ENCODE measurements around the gene MCM9.

Gene MCM9

GRCh38 chr6:118952683-118953082 lies 17.7 kb upstream of the MCM9 start:
- no peak for TF ChIP-seq ZNF274 (IDR thresholded peaks at IDR 0.05; ENCODE audit: low read depth, low read length)
- no peak overlapping the region for H3K4me3 ChIP-seq (ENCODE audit: low read length)

DNA sequence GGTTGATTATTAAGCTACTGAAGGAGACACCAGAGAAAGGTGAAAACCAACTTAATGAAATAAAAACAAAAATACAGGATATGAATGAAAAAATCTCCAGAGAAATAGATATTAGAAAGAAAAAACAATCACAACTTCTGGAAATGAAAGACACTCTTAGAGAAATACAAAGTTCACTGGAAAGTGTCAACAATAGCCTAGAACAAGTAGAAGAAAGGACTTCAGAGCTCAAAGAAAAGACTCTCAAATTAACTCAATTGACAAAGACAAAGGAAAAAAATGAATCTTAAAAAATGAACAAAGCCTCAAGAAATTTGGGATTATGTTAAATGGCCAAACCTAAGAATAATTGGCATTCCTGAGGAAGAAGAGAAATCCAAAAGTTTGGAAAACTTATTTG lies 10.3 kb upstream of the MCM9 start:
- H3K4me3 ChIP-seq (ENCODE audit: low read length), result no peak overlapping the region
- no peak for TF ChIP-seq ZNF274 (IDR thresholded peaks at IDR 0.05; ENCODE audit: low read depth, low read length)

DNA sequence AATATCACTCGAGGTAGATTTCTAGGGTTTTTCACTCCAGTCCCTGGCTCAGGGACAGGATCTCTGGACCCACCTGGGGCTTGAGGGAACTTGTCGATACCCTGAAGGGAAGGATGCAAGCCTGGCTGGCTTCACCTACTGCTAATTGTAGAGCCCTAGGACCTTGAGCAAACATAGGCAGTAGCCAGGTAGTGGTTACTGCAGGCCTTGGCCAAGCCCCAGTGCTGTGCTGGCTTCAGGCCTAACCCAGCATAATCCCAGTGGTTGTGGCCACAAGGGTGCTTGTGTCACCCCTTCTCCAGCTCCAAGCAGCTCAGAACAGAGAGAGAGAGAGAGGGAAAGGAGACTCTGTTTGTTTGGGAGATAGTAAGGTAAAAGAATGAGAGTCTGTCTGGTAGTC lies 5.8 kb upstream of the MCM9 start:
- TF ChIP-seq ZNF274 (IDR thresholded peaks at IDR 0.05; ENCODE audit: low read depth, low read length), result no peak
- H3K4me3 ChIP-seq (ENCODE audit: low read length), result no peak overlapping the region

DNA sequence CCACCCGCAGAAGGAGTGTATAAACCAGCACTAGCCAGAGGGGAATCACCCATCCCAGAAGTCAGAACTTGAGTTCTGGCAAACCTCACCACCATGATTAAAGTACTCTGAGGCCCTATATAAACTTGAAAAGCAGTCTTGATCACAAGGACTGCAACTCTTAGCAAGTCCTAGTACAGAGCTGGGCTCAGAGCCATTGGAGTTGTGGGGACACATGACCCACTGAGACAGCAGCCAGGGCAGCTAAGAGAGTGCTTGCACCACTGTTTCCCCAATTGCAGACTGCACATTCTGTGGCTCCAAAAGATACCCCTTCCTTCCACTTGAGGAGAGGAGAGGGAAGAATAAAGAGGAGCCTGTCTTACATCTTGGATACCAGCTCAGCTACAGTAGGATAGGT lies 4.7 kb upstream of the MCM9 start:
- H3K4me3 ChIP-seq (ENCODE audit: low read length), result no peak overlapping the region
- no peak for TF ChIP-seq ZNF274 (IDR thresholded peaks at IDR 0.05; ENCODE audit: low read depth, low read length)

DNA sequence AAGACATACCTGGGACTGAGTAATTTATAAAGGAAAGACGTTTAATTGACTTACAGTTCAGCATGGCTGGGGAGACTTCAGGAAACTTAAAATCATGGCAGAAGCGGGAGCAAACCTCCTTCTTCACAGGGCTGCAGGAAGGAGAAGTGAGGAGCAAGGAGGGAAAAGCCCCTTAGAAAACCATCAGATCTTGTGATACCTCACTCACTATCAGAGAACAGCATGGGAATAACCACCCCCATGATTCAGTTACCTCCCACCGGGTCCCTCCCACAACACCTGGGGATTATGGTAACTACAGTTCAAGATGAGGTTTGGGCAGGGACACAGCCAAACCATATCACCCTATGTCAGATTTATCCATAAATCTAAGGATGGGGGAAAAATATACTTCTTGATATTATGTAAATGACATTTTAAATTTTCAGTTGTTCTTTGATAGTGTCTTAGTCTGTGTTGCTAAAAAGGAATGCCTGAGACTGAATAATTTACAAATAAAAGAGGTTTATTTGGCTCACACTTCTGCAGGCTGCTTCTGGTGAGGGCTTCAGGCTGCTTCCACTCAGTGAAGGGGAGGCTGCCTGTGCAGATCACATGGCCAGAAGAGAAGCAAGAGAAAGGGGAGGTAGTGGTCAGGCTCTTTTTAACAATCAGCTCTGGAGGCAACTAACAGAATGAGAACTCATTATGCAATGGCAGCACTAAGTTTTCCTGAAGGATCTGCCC lies 1.2 kb upstream of the MCM9 start:
- H3K4me3 ChIP-seq (ENCODE audit: low read length), result no peak overlapping the region; the same call in 1 of the 2 replicates
- TF ChIP-seq ZNF274 (IDR thresholded peaks at IDR 0.05; ENCODE audit: low read depth, low read length), result no peak

DNA sequence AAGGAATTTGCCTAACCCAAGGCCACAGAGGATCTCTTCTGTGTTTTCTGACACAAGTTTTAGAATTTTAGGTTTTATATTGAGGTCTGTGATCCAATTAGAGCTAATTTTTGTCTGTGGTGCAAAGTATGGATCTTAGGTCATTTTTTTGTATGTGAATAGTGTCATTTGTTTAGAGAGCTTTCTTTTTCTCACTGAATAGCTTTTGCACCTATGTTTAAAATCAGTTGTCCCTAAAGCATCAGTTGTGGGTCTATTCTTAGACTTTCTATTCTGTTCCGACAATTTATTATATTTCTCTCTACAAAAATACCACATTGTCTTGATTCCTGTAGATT lies 341 bp upstream of the MCM9 start:
- peak overlapping the region; percentile 99 for H3K4me3 ChIP-seq (ENCODE audit: low read length)
- no peak for TF ChIP-seq ZNF274 (IDR thresholded peaks at IDR 0.05; ENCODE audit: low read depth, low read length)

- H3K4me3 ChIP-seq (ENCODE audit: low read length), result peak overlapping the region; percentile 99
- no peak for TF ChIP-seq ZNF274 (IDR thresholded peaks at IDR 0.05; ENCODE audit: low read depth, low read length)
These were observed 1.0 kb downstream of the MCM9 start for GRCh38 chr6:118933855-118934460.

DNA sequence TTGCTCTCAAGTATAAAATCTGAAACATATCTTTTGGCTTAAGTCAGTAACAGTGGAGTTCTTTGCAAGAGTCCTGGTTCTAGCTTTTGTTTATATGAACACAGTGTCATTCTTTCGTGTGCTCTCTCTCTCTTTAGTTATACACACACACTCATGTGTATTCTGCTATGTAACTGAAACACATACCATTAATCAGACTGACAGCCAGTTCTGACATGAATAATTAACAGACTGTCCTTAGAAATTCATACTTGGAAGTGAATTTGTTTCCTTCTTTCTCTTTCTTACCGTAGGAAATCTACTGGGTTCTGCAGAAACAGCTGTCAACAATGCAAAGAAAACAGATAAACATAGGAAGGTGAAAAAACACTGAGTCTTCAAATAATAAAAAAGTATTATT lies 2.5 kb downstream of the MCM9 start:
- no peak overlapping the region for H3K4me3 ChIP-seq (ENCODE audit: low read length)
- TF ChIP-seq ZNF274 (IDR thresholded peaks at IDR 0.05; ENCODE audit: low read depth, low read length), result no peak

DNA sequence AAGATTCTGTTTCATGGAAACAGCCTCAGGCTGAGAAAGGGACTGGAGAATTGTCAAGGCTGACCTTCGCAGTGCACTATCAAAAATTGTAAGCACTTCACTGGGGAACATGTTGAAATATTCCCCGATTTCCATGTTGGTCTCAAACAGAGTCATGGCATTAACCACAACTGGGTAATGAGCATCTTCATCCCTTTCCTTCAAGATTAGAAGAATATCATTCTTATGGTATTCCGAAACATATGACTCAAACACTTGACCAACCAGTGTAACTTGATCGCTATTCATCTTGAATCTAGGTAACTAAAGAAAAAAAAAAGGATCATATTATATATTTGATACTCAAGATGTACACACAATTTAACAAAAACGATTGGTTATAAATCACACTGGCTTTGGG lies 3.5 kb downstream of the MCM9 start:
- no peak for TF ChIP-seq ZNF274 (IDR thresholded peaks at IDR 0.05; ENCODE audit: low read depth, low read length)
- no peak overlapping the region for H3K4me3 ChIP-seq (ENCODE audit: low read length)

GRCh38 chr6:118930680-118931079 lies 4.3 kb downstream of the MCM9 start:
- TF ChIP-seq ZNF274 (IDR thresholded peaks at IDR 0.05; ENCODE audit: low read depth, low read length), result no peak
- no peak overlapping the region for H3K4me3 ChIP-seq (ENCODE audit: low read length)

DNA sequence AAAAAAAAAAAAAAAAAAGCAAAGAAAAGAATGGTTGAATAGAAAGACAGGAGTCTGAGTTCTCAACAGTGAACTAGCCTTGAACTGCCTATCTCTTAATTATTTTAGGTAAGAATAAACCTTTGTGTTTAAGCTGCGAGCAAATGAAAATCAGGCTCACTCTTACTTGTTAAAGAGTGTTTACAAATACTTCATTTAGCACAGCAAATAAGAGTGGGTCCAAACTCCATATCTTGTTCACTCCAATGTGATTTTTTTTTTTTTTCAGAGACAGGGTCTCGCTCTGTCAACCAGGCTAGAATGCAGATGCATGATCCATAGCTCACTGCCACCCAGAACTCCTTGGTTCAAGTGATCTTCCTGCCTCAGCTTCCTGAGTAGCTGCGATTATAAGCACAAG lies 11.9 kb downstream of the MCM9 start:
- TF ChIP-seq ZNF274 (IDR thresholded peaks at IDR 0.05; ENCODE audit: low read depth, low read length), result no peak
- H3K4me3 ChIP-seq (ENCODE audit: low read length), result no peak overlapping the region

GRCh38 chr6:118921084-118921483 lies 13.9 kb downstream of the MCM9 start:
- TF ChIP-seq ZNF274 (IDR thresholded peaks at IDR 0.05; ENCODE audit: low read depth, low read length), result no peak
- H3K4me3 ChIP-seq (ENCODE audit: low read length), result no peak overlapping the region

- no peak for TF ChIP-seq ZNF274 (IDR thresholded peaks at IDR 0.05; ENCODE audit: low read depth, low read length)
- no peak overlapping the region for H3K4me3 ChIP-seq (ENCODE audit: low read length)
These were observed 16.6 kb downstream of the MCM9 start for GRCh38 chr6:118918329-118918725.

DNA sequence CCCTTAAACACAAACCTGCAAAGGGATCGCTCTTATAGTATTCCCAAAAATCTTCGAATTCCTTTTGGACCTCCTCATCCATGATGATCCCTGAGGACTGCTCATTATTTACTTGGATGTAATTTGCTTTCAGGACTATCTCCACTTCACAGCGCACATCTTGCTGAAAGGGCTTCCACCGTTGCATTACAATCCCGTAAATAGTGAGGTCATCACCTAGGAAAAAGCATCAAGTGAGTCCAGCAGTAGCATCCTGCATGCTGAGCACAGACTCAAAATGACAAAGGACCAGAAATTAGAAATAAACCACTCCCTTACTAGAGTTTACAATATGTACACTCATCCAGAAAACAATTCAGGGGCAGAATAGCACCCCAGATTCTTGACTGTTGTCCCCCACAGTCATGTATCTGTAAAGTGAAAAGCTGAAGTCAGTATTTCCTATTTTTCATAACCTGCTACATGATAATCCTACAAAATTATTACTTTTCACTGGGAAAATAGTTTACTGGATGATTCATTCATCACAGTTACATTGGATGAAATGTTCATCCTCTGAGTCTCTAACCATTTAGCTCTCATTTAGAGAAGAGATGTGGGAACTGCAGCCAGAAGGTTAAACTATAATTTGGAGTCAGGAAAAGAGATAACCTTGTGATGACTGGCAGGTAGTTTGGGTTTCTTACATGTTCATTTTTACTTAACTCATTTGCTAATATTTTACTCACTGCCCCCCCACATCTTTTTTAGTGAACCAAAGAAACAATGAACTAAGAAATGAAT lies 17.2 kb downstream of the MCM9 start:
- H3K4me3 ChIP-seq (ENCODE audit: low read length), result no peak overlapping the region
- no peak for TF ChIP-seq ZNF274 (IDR thresholded peaks at IDR 0.05; ENCODE audit: low read depth, low read length)

DNA sequence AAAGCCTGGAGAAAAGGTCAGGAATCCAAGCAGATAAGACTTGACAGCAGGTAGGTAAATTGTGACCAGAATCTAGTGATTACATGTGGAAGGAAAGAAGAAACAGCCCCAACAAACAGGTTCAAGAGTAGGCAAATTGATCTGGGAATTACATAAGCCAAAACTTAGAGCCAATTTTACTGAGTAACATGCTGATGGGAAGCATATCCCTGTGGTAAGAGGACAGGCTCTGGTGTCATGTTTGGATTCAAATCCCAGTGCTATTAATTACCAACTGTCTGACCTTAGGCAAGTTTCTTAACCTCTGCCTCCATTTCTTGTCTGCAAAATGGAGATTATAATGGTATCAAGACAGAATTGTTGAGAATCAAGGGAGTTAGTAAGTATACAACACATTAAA lies 20.4 kb downstream of the MCM9 start:
- no peak overlapping the region for H3K4me3 ChIP-seq (ENCODE audit: low read length)
- TF ChIP-seq ZNF274 (IDR thresholded peaks at IDR 0.05; ENCODE audit: low read depth, low read length), result no peak
